CD4-positive, alpha-beta T cell (primary cell): Measurements from ENCODE around the gene RUNX3. TPM values are rescaled to one million over a fixed set of nuclear protein-coding genes. Genes with fewer than 3 reads are reported as not detected.
A peak's percentile ranks its signal among the peaks of the same experiment; 100 is the strongest.

Experiments
- ATAC-seq: fragments of 200-7000 bp; cut with Tn5 transposase; one replicate; pipeline ENCODE4 v1.10.0; 2022; ENCODE audit warnings: mild to moderate bottlenecking; ENCODE audit not compliant: poor library complexity
- CTCF ChIA-PET: fragments of 350-600 bp; sonication (Branson Sonifier 250); formaldehyde crosslinking; loops from one replicate; lab custom pipeline; 2021; ENCODE audit warnings: antibody characterized with exemption, inconsistent platforms; lab: Charles Lee
- POLR2A ChIA-PET: fragments of 350-600 bp; sonication (Branson Sonifier 250); formaldehyde crosslinking; loops from one replicate; lab custom pipeline; 2021; ENCODE audit warnings: antibody characterized with exemption, inconsistent platforms; lab: Charles Lee
- DNase-seq, 14 experiments: peaks; one replicate each; pipeline ENCODE4 v3.0.0-alpha.2; 2013 to 2020; ENCODE audit warnings: mixed read lengths in 2 of 14
- H3K27ac ChIP-seq, 2 donors: one replicate each; pipeline versions ENCODE4 v1.5.1 to v1.7.0; 2013; ENCODE audit warnings: low read length in 2 of 2, low read depth in 1 of 2, mild to moderate bottlenecking in 1 of 2
- H3K27me3 ChIP-seq, 2 experiments: 1 replicate in 1 of 2; 2 replicates in 1 of 2; pipeline versions ENCODE4 v1.6.1 to v1.7.0; 2013; ENCODE audit warnings: low read length in 2 of 2, control low read depth in 1 of 2, mild to moderate bottlenecking in 1 of 2, moderate library complexity in 1 of 2; ENCODE audit not compliant: insufficient read depth in 2 of 2, control insufficient read depth in 1 of 2
- H3K36me3 ChIP-seq: one replicate; pipeline ENCODE4 v1.6.1; 2013; ENCODE audit warnings: low read length, control low read depth; ENCODE audit not compliant: insufficient read depth
- H3K4me1 ChIP-seq: one replicate; pipeline ENCODE4 v1.6.1; 2013; ENCODE audit warnings: low read length, control low read depth; ENCODE audit not compliant: insufficient read depth
- H3K4me3 ChIP-seq: one replicate; pipeline ENCODE4 v1.5.1; 2013; ENCODE audit warnings: mild to moderate bottlenecking, low read length, moderate library complexity
- H3K9me3 ChIP-seq, 2 experiments: 1 replicate in 1 of 2; 2 replicates in 1 of 2; pipeline versions ENCODE4 v1.6.1 to v1.7.0; 2013; ENCODE audit warnings: low read length in 2 of 2, mild to moderate bottlenecking in 2 of 2, control low read depth in 1 of 2, moderate library complexity in 1 of 2; ENCODE audit not compliant: control insufficient read depth in 1 of 2, insufficient read depth in 1 of 2
- H3K27ac Mint-ChIP-seq: one replicate; pipeline ENCODE4 v1.8.0; 2020; ENCODE audit warnings: mixed read lengths
- H3K27me3 Mint-ChIP-seq: one replicate; pipeline ENCODE4 v1.8.0; 2021; ENCODE audit warnings: mixed read lengths
- H3K36me3 Mint-ChIP-seq: one replicate; pipeline ENCODE4 v1.8.0; 2021; ENCODE audit warnings: low read depth, mixed read lengths
- H3K4me1 Mint-ChIP-seq: one replicate; pipeline ENCODE4 v1.8.0; 2021; ENCODE audit warnings: low read depth, mixed read lengths
- H3K4me3 Mint-ChIP-seq: one replicate; pipeline ENCODE4 v1.8.0; 2020; ENCODE audit warnings: mild to moderate bottlenecking, mixed read lengths
- H3K9me3 Mint-ChIP-seq: one replicate; pipeline ENCODE4 v1.8.0; 2020; ENCODE audit warnings: mixed read lengths
- CTCF ChIP-seq: fragments of 200-600 bp; IDR thresholded peaks from one replicate; pipeline ENCODE4 v1.8.0; 2022; ENCODE audit warnings: antibody characterized with exemption, mild to moderate bottlenecking
- intact Hi-C, 2 experiments: fragments of 100-400 bp; cut with DNase I in 1 of 2; cut with micrococcal nuclease in 1 of 2; formaldehyde crosslinking; loops; one replicate each; pipeline versions ENCODE4 v1.15.1 to v1.9.0; 2023 to 2025; cut with DNase I, micrococcal nuclease
- total RNA-seq, 174 experiments: library from RNA in 2 of 174; stranded (reverse) in 2 of 174; gene quantifications; one replicate each; pipeline ENCODE4 v1.2.3 and lab custom pipeline; 2021 to 2026

Gene RUNX3
- total RNA-seq, 2 experiments from 2014 or later = 202 to 209 TPM

GRCh38 chr1:24912376-24913273, 17.5 kb downstream of the RUNX3 start:
- no peak for TF ChIP-seq CTCF

GRCh38 chr1:24911651-24912155, 18.4 kb downstream of the RUNX3 start:
- H3K4me3 Mint-ChIP-seq = peak overlapping the region; percentile 67
- H3K27me3 Mint-ChIP-seq = no peaks in the 10 kb centered on the region

More at GRCh38 chr1:24912376-24913273, 17.5 kb downstream of the RUNX3 start:
- Histone ChIP-seq H3K27me3 (no peaks in the 10 kb centered on the region), H3K4me3 (no peak overlapping the region), H3K27ac (peak overlapping the region; percentile 72 to 84), H3K9me3 (no peaks in the 10 kb centered on the region), H3K4me1 (peaks cover 98% of the 10 kb centered on the region), H3K36me3 (peaks cover 91% of the 10 kb centered on the region)
- Mint-ChIP-seq H3K36me3 (peaks cover 92% of the 10 kb centered on the region), H3K4me1 (peaks cover 40% of the 10 kb centered on the region), H3K27ac (peak overlapping the region; percentile 99), H3K27me3 (no peaks in the 10 kb centered on the region), H3K9me3 (no peaks in the 10 kb centered on the region), H3K4me3 (peak overlapping the region; percentile 62)
- intact Hi-C loops = no loop called here
- CTCF ChIA-PET = interaction anchor here (0.8 to 1.4 kb wide), 5 partner anchors 14 to 124 kb away, joined by 3 to 5 read pairs (median 3); partner anchors contain the start of gene RUNX3
- DNase-seq = peak in 3 of 14 experiments; percentile 40 to 62 (median 52)
- no peak for ATAC-seq
- POLR2A ChIA-PET = interaction anchor here (1.6 to 6.4 kb wide), 3 partner anchors 14 to 110 kb away, joined by 4 to 121 read pairs (median 6); partner anchors contain the start of gene RUNX3

More at GRCh38 chr1:24911651-24912155, 18.4 kb downstream of the RUNX3 start:
- ChIA-PET POLR2A (interaction anchor here (1.1 to 6.4 kb wide), 7 partner anchors 13 to 126 kb away, joined by 3 to 121 read pairs (median 4); partner anchors contain the start of gene RUNX3), CTCF (interaction anchor here (0.7 to 1.4 kb wide), 6 partner anchors 12 to 189 kb away, joined by 3 to 5 read pairs (median 3); partner anchors contain the start of gene RUNX3)
- H3K36me3 ChIP-seq = peaks cover 91% of the 10 kb centered on the region
- peak overlapping the region; percentile 99 for H3K27ac Mint-ChIP-seq
- intact Hi-C loops = no loop called here
- no peaks in the 10 kb centered on the region for H3K27me3 ChIP-seq
- ATAC-seq = no peak
- H3K36me3 Mint-ChIP-seq = peaks cover 90% of the 10 kb centered on the region
- TF ChIP-seq CTCF = no peak
- no peak for DNase-seq
- H3K9me3 ChIP-seq = no peaks in the 10 kb centered on the region
- H3K4me1 ChIP-seq = peaks cover 96% of the 10 kb centered on the region
- no peak overlapping the region for H3K4me3 ChIP-seq
- H3K4me1 Mint-ChIP-seq = peaks cover 44% of the 10 kb centered on the region
- peak overlapping the region; percentile 72 to 84 for H3K27ac ChIP-seq
- H3K9me3 Mint-ChIP-seq = no peaks in the 10 kb centered on the region
